Upper lobe of left lung (tissue), 4 donors: ENCODE results near the gene DIP2C.

Source experiments
- CTCF ChIP-seq, 6 experiments: fragments of 450-650 bp in 4 of 6; fragments of 200-600 bp in 2 of 6; sonication (generic) in 2 of 6; IDR thresholded peaks; one replicate each; pipeline ENCODE4 v1.5.1; 2016 to 2019; ENCODE audit warnings: antibody characterized with exemption in 6 of 6
- POLR2A ChIP-seq, 4 donors: fragments of 450-650 bp; IDR thresholded peaks; one replicate each; pipeline ENCODE4 v1.5.1; 2016 to 2017; ENCODE audit warnings: antibody characterized with exemption in 4 of 4, mild to moderate bottlenecking in 2 of 4

DNA sequence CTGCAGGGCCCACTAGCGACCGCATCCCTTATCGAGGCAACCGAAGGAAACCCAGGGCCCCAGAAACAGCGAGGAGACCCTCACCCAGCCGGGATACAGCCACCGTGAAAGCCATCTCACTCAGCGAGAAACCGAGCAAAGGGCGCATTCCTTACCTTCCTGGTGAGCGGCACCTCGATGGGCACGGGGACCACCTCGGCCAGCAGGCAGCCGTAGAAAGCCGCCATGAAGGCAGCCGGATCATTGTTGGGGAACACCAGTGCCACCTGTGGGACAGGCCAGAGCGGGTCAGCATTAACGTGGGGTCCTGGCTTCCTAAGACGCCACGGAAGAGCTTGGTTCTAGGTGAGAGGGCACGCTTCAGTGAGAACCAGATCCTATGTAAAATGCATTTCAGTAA, 290.5 kb downstream of the DIP2C start:
- TF ChIP-seq CTCF (IDR thresholded peaks at IDR 0.05): no peak
- no peak for TF ChIP-seq POLR2A (IDR thresholded peaks at IDR 0.05)
